PC-3 (cell line): Measurements from ENCODE around the gene TWNK. TPM values are rescaled to one million over a fixed set of nuclear protein-coding genes. Genes with fewer than 3 reads are reported as not detected.

Source experiments
- ATAC-seq: fragments of 200-7000 bp; cut with Tn5 transposase; 2 replicates; pipeline ENCODE4 v1.9.1; 2020; ENCODE audit warnings: mild to moderate bottlenecking, moderate library complexity
- BruUV-seq: library from RNA; stranded (reverse); fragments of 400-500 nt; replicated peaks from 2 replicates; lab custom pipeline; 2021; lab: Mats Ljungman, UMichigan
- CTCF ChIA-PET: fragments of 300-600 bp; sonication (Branson Sonifier 250); formaldehyde crosslinking; loops from one replicate; lab custom pipeline; 2022; ENCODE audit warnings: antibody characterized with exemption; lab: Charles Lee
- POLR2A ChIA-PET: fragments of 300-600 bp; sonication (Branson Sonifier 250); formaldehyde crosslinking; loops from one replicate; lab custom pipeline; 2022; ENCODE audit warnings: antibody characterized with exemption; ENCODE audit not compliant: unreplicated experiment; lab: Charles Lee
- DNase-seq: peaks from one replicate; pipeline ENCODE4 v3.0.0-alpha.2; 2015
- H2AFZ ChIP-seq: fragments of 300-600 bp; sonication (generic); 2 replicates; pipeline ENCODE4 v1.6.0; 2016; ENCODE audit warnings: antibody characterized with exemption, low read length
- H3F3A ChIP-seq: fragments of 300-600 bp; sonication (generic); one replicate; pipeline ENCODE4 v1.6.0; 2017; ENCODE audit warnings: antibody characterized with exemption, low read length, control low read depth, mild to moderate bottlenecking; ENCODE audit not compliant: unreplicated experiment
- H3K27ac ChIP-seq: fragments of 300-600 bp; sonication (generic); 2 replicates; pipeline ENCODE4 v1.5.1; 2016; ENCODE audit warnings: mild to moderate bottlenecking, low read length
- H3K27me3 ChIP-seq: fragments of 300-600 bp; sonication (generic); 2 replicates; pipeline ENCODE4 v1.6.1; 2016; ENCODE audit warnings: low read length, mixed read lengths
- H3K36me3 ChIP-seq: fragments of 300-600 bp; sonication (generic); 2 replicates; pipeline ENCODE4 v1.6.1; 2016; ENCODE audit warnings: low read depth, mixed run types, low read length, mixed read lengths
- H3K4me1 ChIP-seq: fragments of 300-600 bp; sonication (generic); 2 replicates; pipeline ENCODE4 v1.5.1; 2016; ENCODE audit warnings: low read length; ENCODE audit not compliant: insufficient read depth
- H3K4me2 ChIP-seq: fragments of 300-600 bp; sonication (generic); 2 replicates; pipeline ENCODE4 v1.6.0; 2016; ENCODE audit warnings: low read length
- H3K4me3 ChIP-seq: fragments of 300-600 bp; sonication (generic); 2 replicates; pipeline ENCODE4 v1.5.1; 2016; ENCODE audit warnings: mild to moderate bottlenecking, low read length, mixed read lengths
- H3K79me2 ChIP-seq: fragments of 300-600 bp; sonication (generic); 2 replicates; pipeline ENCODE4 v1.6.1; 2017; ENCODE audit warnings: low read length, mixed read lengths
- H3K9ac ChIP-seq: fragments of 300-600 bp; sonication (generic); 2 replicates; pipeline ENCODE4 v1.6.0; 2016; ENCODE audit warnings: mild to moderate bottlenecking, low read length
- H3K9me2 ChIP-seq: fragments of 300-600 bp; sonication (generic); replicated peaks from 2 replicates; pipeline ENCODE4 v1.6.1; 2016; ENCODE audit warnings: mixed run types, low read length, mixed read lengths
- H3K9me3 ChIP-seq: fragments of 300-600 bp; sonication (generic); 2 replicates; pipeline ENCODE4 v1.6.1; 2016; ENCODE audit warnings: low read length, mixed read lengths
- H4K20me1 ChIP-seq: fragments of 300-600 bp; sonication (generic); 2 replicates; pipeline ENCODE4 v1.6.1; 2016; ENCODE audit warnings: low read length, mixed read lengths
- EZH2 ChIP-seq: fragments of 300-600 bp; sonication (generic); IDR thresholded peaks from one replicate; pipeline ENCODE4 v1.6.1; 2017; ENCODE audit warnings: antibody characterized with exemption, mild to moderate bottlenecking, low read length; ENCODE audit not compliant: unreplicated experiment
- EZH2phosphoT487 ChIP-seq: fragments of 300-600 bp; sonication (generic); IDR thresholded peaks from 2 replicates; pipeline ENCODE4 v1.6.1; 2018; ENCODE audit warnings: mild to moderate bottlenecking, antibody characterized with exemption, low read length, borderline replicate concordance
- intact Hi-C: fragments of 100-400 bp; cut with micrococcal nuclease; formaldehyde crosslinking; loops from 2 replicates; pipeline ENCODE4 v1.9.0; 2023
- total RNA-seq: library from RNA; depleted of rRNA; stranded (reverse); fragments of >200 nt; gene quantifications from 2 replicates; pipeline ENCODE4 v1.2.3, GENCODE V29; 2014
- TF ChIP-seq, protein P1 (sequence below): fragments of 300-600 bp; sonication (generic); conservative IDR thresholded peaks from 2 replicates; pipeline ENCODE4 v1.5.1; 2017; ENCODE audit warnings: antibody characterized with exemption, low read depth, mild to moderate bottlenecking, low read length

TWNK gene
- total RNA-seq, 1 experiment from 2014 or later = 7.5 TPM

DNA sequence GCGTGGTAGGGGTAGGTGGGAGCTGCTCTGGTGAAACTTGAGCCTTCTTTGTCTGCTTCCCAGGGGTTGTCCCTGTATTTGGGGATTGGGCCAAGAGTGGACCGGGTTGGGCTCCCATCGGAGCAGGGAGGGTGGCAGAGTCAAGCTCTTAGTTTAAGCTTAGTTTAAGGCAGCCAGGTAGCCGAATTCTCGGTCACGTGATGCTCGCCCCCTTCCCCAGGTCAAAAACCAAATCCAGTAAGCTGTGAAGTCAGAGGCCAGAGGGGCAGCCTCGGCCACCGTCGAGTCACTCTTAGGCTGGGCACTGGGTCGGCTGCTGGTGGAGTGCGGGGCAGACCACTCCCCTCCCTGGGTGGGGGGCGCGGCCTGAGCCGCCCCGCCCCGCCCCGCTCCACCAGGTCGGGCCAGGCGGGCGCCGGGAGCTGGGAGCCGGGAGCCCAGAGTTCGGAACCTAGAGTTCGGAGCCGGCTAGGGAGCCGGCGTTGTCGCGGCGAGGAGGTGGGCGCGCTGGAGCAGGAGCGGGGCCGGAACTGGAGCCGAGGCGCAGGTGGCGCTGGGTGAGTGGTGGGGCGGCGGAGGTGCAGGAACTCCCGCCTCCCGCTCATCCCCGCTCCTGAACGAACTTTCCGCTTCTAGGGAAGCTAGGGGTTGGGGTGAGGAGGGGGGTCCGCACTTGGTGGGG is 9.5 kb downstream of the TWNK start:
- no peaks in the 10 kb centered on the region; the same call in 1 of the 2 replicates for H3K36me3 ChIP-seq
- ChIA-PET POLR2A (no interaction called here), CTCF (interaction anchor here (0.6 kb wide), 1 partner anchor 242 kb away, joined by 4 read pairs; no protein-coding TSS in a partner anchor)
- H3K27me3 ChIP-seq = no peaks in the 10 kb centered on the region
- DNase-seq (peak; percentile 28), ATAC-seq (peak; percentile 11)
- intact Hi-C loops = no loop called here
- peak overlapping the region; percentile 99 for H3K4me2 ChIP-seq
- no peaks in the 10 kb centered on the region for H3F3A ChIP-seq
- peak overlapping the region; percentile 88 for H3K4me3 ChIP-seq
- TF ChIP-seq, protein P1, sequence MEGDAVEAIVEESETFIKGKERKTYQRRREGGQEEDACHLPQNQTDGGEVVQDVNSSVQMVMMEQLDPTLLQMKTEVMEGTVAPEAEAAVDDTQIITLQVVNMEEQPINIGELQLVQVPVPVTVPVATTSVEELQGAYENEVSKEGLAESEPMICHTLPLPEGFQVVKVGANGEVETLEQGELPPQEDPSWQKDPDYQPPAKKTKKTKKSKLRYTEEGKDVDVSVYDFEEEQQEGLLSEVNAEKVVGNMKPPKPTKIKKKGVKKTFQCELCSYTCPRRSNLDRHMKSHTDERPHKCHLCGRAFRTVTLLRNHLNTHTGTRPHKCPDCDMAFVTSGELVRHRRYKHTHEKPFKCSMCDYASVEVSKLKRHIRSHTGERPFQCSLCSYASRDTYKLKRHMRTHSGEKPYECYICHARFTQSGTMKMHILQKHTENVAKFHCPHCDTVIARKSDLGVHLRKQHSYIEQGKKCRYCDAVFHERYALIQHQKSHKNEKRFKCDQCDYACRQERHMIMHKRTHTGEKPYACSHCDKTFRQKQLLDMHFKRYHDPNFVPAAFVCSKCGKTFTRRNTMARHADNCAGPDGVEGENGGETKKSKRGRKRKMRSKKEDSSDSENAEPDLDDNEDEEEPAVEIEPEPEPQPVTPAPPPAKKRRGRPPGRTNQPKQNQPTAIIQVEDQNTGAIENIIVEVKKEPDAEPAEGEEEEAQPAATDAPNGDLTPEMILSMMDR = no peak
- TF ChIP-seq EZH2phosphoT487 = no peak
- no peak for TF ChIP-seq EZH2
- no peaks in the 10 kb centered on the region for H3K9me2 ChIP-seq
- peak overlapping the region; percentile 95 for H3K9ac ChIP-seq
- no TSS peak for BruUV-seq
- peak overlapping the region; percentile 76 for H3K27ac ChIP-seq
- peak overlapping the region; percentile 91 for H2AFZ ChIP-seq
- peaks cover 35% of the 10 kb centered on the region for H3K4me1 ChIP-seq
- peaks cover 33% of the 10 kb centered on the region for H3K79me2 ChIP-seq
- no peaks in the 10 kb centered on the region for H4K20me1 ChIP-seq
- H3K9me3 ChIP-seq = no peaks in the 10 kb centered on the region

DNA sequence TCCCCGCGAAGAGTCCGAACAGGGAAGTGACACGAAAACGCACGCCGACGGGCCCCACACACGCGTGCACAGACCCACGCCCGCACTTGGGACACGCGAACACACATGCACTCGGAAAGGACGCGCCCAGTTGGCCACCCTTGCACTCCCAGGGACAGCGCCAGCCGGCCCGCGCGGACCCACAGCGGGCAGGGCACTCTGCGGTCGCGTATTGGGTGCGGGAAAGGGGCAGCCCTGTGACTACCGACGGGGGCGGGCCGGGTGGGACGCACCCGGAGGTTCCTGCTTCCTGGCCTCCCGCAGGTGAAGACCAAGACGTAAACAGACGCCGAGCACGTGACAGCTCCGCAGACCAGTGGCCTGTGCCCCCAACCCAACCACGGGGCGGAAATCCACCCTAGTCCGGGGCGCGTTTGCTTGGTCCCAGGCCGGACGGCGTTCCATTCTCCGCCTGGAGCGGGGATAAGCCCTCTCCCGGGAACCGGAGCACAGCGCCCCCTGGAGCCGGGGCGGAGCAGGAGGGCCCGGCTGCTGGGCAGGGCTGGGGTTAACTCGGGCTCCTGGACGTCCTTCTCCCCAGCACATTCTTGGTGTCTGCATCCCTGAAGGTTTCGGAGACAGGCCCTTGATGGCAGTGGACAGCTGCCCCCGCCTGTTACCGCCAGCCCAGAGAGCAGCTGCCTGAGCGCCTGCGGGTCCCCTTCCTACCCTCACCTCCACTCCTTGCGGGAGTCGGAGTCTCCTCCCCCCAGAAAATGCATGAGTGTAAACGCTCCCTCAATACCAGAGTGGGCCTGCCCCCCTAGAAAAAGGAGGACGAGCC is 10.2 kb downstream of the TWNK start:
- Histone ChIP-seq H3K27me3 (no peaks in the 10 kb centered on the region), H3K9ac (peak overlapping the region; percentile 95), H3K4me3 (peak overlapping the region; percentile 88), H3K9me2 (no peaks in the 10 kb centered on the region), H3K9me3 (no peaks in the 10 kb centered on the region), H4K20me1 (no peaks in the 10 kb centered on the region), H2AFZ (peak overlapping the region; percentile 91), H3K79me2 (peaks cover 38% of the 10 kb centered on the region), H3K4me1 (peaks cover 36% of the 10 kb centered on the region), H3K27ac (peak overlapping the region; percentile 76), H3F3A (no peaks in the 10 kb centered on the region), H3K36me3 (no peaks in the 10 kb centered on the region; the same call in 1 of the 2 replicates), H3K4me2 (peak overlapping the region; percentile 99)
- DNase-seq (peak; percentile 75), ATAC-seq (peak; percentile 47)
- intact Hi-C loops = loop anchor here (1.0 kb wide), 1 partner anchor 16 kb away; no protein-coding TSS in a partner anchor
- BruUV-seq = no TSS peak
- no peak for TF ChIP-seq EZH2
- TF ChIP-seq, protein P1 = peak; percentile 78
- ChIA-PET CTCF (interaction anchor here (0.7 to 1.5 kb wide), 3 partner anchors 14 to 56 kb away, joined by 4 to 16 read pairs (median 15); no protein-coding TSS in a partner anchor), POLR2A (no interaction called here)
